ENCODE measurements around the gene ADAMTS15. TPM values are rescaled to one million over a fixed set of nuclear protein-coding genes. Genes with fewer than 3 reads are reported as not detected.

Gene ADAMTS15
- total and polyA plus RNA-seq, 2 of the 4 experiments (the other 2 are of a cell fraction), result 3.0 to 5.0 TPM

- H3K36me3 ChIP-seq (ENCODE audit: control insufficient read depth, insufficient read depth, low read length), result peaks cover 5% of the 10 kb centered on the region; the same call in 1 of the 2 replicates
- dilution Hi-C loops (cut with HindIII; ENCODE audit: low sequenced_read_pairs, unreplicated experiment) (no loop called here), in situ Hi-C loops (cut with MboI; ENCODE audit: low sequenced_read_pairs) (loop anchor here (25.0 kb wide), 2 partner anchors 1479 to 1654 kb away; no protein-coding TSS in a partner anchor), intact Hi-C loops (cut with micrococcal nuclease) (no loop called here)
- no peak for TF ChIP-seq RCOR1 (IDR thresholded peaks at IDR 0.05; ENCODE audit: insufficient replicate concordance, low read length)
- peak; percentile 94 for TF ChIP-seq MXI1 (IDR thresholded peaks at IDR 0.05; ENCODE audit: borderline replicate concordance, low read depth, low read length)
- no peak for TF ChIP-seq POLR2A (IDR thresholded peaks at IDR 0.05; ENCODE audit: low read depth, low read length)
- TF ChIP-seq CHD1 (IDR thresholded peaks at IDR 0.05; ENCODE audit: low read depth, low read length), result no peak
- TF ChIP-seq NFE2L2 (IDR thresholded peaks at IDR 0.05; ENCODE audit: low read depth, low read length), result no peak
- TF ChIP-seq FOS (IDR thresholded peaks at IDR 0.05; ENCODE audit: low read depth, low read length), result peak; percentile 36; the same call in 1 of the 2 replicates
- TF ChIP-seq RAD21 (IDR thresholded peaks at IDR 0.05; ENCODE audit: low read length), result no peak
- no peak for TF ChIP-seq CTCF (conservative IDR thresholded peaks at IDR 0.05; ENCODE audit: low read depth, low read length)
- no peak for TF ChIP-seq BHLHE40 (IDR thresholded peaks at IDR 0.05; ENCODE audit: low read depth, low read length)
- no peak for TF ChIP-seq CEBPB (IDR thresholded peaks at IDR 0.05; ENCODE audit: low read depth, low read length)
- BruUV-seq (replicated peaks), result no TSS peak
- no peaks in the 10 kb centered on the region for H3K27me3 ChIP-seq (ENCODE audit: control insufficient read depth, insufficient read depth, low read length)
- H4K20me1 ChIP-seq (ENCODE audit: insufficient read depth, low read length), result peaks cover 5% of the 10 kb centered on the region; the same call in 1 of the 2 replicates
- 0% methylated on average over 4 of the region's 7 CpGs; no CpG with 5 or more reads in 1 of the 2 experiments for WGBS, 2 experiments (ENCODE audit: extremely low coverage in 2 of 2, insufficient read length in 1 of 2)
- no peaks in the 10 kb centered on the region for H3K9me3 ChIP-seq (ENCODE audit: control insufficient read depth, insufficient read depth, low read length)
- H3K9ac ChIP-seq (ENCODE audit: low read depth, low read length), result no peak overlapping the region
- CTCF ChIA-PET, result interaction anchor here (1.2 to 1.5 kb wide), 2 partner anchors 18 to 195 kb away, joined by 3 to 4 read pairs; no protein-coding TSS in a partner anchor
- H3K4me2 ChIP-seq (ENCODE audit: low read depth, low read length), result no peak overlapping the region
- no peak overlapping the region for H4K5ac ChIP-seq (ENCODE audit: low read depth, low read length)
- ATAC-seq (ENCODE audit: low read depth) (peak; percentile 7; the same call in 1 of the 2 replicates), DNase-seq (peak; percentile 91)
- peaks cover 14% of the 10 kb centered on the region for H3K9me1 ChIP-seq (ENCODE audit: insufficient read depth, low read length)
- peak overlapping the region; percentile 7 for H2BK120ac ChIP-seq (ENCODE audit: low read depth, low read length)
- no peaks in the 10 kb centered on the region for H3K79me1 ChIP-seq (ENCODE audit: low read depth in 1 of 2, low read length in 2 of 2)
- peaks cover 15% of the 10 kb centered on the region for H3K4me1 ChIP-seq (ENCODE audit: control insufficient read depth, insufficient read depth, low read length)
- POLR2A ChIA-PET (ENCODE audit: unreplicated experiment), result interaction anchor here (0.6 kb wide), 1 partner anchor 14 kb away, joined by 3 read pairs; no protein-coding TSS in a partner anchor
- peak overlapping the region; percentile 83; the same call in 1 of the 2 replicates for H3K4ac ChIP-seq (ENCODE audit: low read depth, low read length)
- peak overlapping the region; percentile 45 for H2AK9ac ChIP-seq (replicated peaks; ENCODE audit: low read depth, low read length, poor library complexity)
- H2AK5ac ChIP-seq (ENCODE audit: low read depth, low read length), result peak overlapping the region; percentile 88
- H3K18ac ChIP-seq (ENCODE audit: low read depth, low read length), result peak overlapping the region; percentile 10; the same call in 1 of the 2 replicates
- H2BK20ac ChIP-seq (ENCODE audit: low read depth, low read length), result peak overlapping the region; percentile 49
- 0 out of 2 replicates have a peak overlapping the region, but pooled peaks have one; percentile 51 for H4K91ac ChIP-seq (ENCODE audit: insufficient read depth, low read depth, low read length)
- H2BK5ac ChIP-seq (ENCODE audit: low read depth, low read length, poor library complexity, severe bottlenecking), result peak overlapping the region; percentile 10
- H3K56ac ChIP-seq (ENCODE audit: extremely low read depth, insufficient read depth, low read length), result no peak overlapping the region
- 0 out of 2 replicates have a peak overlapping the region, but pooled peaks have one; percentile 2 for H3K23ac ChIP-seq (ENCODE audit: low read depth, low read length)
- no peak overlapping the region for H3K4me3 ChIP-seq (ENCODE audit: insufficient read depth, low read depth, low read length)
- H2BK15ac ChIP-seq (ENCODE audit: low read depth, low read length), result peak overlapping the region; percentile 92; the same call in 1 of the 3 replicates
- H3K27ac ChIP-seq (ENCODE audit: insufficient read depth, low read length), result no peak overlapping the region
- peak overlapping the region in 1 of 2 experiments; percentile 20; a peak in 3 of 4 replicates for H4K8ac ChIP-seq (ENCODE audit: low read depth in 2 of 2, low read length in 2 of 2)
- H2AFZ ChIP-seq (replicated peaks; ENCODE audit: low read length, poor library complexity), result no peak overlapping the region
- peak overlapping the region; percentile 55; the same call in 1 of the 2 replicates for H3K14ac ChIP-seq (replicated peaks; ENCODE audit: low read depth, low read length)
Measured at GRCh38 chr11:130407978-130408377, 40.5 kb upstream of the ADAMTS15 start.

All from IMR-90 (cell line).